HPDE6-E6E7 (cell line): ENCODE measurements around the gene MACROD2.

Source experiments
- DNase-seq: peaks from one replicate; pipeline ENCODE4 v3.0.0; 2011; ENCODE audit warnings: missing footprints; ENCODE audit errors: extremely low spot score

The MACROD2 gene

GRCh38 chr20:14062171-14062570 lies 66.9 kb downstream of the MACROD2 start:
- DNase-seq: no peak

DNA sequence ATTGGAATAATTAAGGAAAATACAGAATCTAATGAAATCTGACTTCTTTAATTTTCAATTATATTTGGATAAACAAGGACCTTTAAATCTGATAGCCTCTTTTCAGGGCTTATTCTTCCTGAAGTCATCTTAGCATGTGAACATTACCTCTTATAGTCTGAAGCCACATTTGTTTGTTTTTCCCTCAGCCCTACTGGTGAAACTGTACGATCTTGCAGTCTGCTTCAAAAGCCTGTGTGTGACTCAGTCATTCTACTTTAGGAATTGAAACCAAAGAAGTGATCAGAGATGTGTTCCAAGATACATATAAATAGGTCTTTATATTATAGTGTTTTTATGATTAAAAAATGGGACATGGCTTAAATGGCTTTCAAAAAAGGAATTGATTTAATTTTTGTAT lies 67.5 kb downstream of the MACROD2 start:
- no peak for DNase-seq

DNA sequence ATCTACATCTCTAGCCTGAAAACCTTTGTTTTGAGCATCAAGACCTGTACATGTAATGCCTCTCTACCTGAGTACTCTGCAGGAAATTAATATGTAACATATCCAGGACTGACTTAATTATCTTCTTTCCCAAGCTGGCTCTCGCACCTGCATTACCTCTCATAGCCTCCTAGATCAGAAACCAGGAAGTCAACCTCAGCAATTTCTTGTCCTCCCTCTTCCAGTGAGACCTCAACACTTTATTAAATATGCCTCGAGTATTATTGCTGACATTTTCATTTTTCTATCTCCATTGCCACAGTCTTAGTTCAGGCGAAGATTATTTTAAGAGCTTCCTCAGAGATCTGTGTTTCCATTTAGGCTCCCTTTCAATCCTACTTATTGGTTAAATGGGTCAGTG lies 69.0 kb downstream of the MACROD2 start:
- no peak for DNase-seq

GRCh38 chr20:14064921-14065320 lies 69.6 kb downstream of the MACROD2 start:
- no peak for DNase-seq

- no peak for DNase-seq
These were observed 70.5 kb downstream of the MACROD2 start for GRCh38 chr20:14065774-14066173.

DNA sequence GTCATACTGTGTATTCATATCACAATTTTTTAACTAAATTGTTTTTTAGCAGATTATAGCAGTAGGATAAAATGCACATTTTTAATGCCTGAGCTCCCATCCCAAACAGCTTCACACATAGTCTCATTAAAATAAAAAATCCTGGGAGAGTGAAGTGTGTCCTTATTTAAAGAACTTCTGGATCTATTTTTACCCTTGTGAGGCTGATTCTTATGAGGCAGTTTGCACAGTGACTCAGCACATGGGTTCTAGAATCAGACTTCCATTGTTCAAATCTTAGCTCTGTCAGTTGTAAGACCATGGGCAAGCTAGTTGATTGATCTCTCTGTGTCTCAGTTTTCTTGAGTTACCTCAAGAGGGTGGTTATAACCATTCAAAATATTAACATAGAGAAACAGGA lies 72.3 kb downstream of the MACROD2 start:
- DNase-seq: no peak

DNA sequence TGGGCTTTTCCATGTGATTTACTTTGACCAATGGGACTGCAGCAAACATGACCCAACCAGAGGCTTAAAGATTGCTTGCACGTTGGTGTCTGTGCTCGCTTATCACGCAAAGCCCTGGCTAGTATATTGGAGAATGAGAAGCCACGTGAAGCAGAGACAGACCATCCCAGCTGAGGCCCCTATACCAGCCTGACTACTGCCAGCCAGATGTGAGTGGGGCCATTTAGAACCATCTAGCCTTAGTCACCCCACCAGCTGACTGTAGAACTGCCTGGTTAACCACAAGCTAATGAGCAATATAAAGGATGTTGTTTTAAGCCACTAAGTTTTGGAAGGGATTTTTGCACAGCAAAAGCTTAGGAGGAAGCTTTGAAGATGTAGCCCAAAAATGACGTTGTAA lies 74.5 kb downstream of the MACROD2 start:
- DNase-seq: no peak

DNA sequence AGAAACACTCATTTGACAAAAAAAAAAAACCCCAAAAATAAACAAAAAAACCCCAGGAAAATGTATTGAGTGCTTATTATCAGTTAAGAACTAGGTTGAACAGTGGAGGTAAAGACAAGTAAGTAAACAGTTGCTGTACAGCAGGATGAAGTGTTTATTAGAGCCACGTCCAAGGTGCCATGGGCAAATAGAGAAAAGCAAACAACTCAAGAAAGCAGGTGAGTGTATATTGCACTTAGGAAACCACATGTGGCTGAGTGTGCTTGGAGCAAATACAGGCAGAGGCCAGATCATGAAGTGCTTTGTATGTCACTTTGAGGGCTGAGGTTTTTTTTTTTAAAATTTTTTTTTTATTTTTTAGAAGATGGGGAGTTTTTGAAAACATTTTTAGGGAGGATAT lies 98.3 kb downstream of the MACROD2 start:
- no peak for DNase-seq

GRCh38 chr20:14098261-14098660 lies 102.9 kb downstream of the MACROD2 start:
- no peak for DNase-seq

DNA sequence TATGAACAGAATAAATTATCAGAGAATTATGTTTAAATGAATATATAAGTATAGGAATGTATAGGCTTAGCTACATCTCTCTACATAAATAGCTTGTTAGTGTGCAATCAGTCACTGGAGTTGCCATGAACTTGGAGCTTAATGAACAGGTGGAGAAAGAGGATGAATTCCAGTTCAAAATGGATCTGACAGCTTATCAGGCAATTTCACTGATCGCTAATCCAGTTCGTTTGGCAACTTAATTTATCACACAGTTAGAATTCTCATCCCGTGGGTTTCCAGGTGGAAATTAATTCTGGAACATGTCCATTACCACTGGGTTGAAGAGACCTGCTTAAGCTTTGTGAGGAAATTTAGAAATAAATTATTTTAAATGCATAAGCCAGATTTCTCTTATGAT lies 118.1 kb downstream of the MACROD2 start:
- DNase-seq: no peak

- no peak for DNase-seq
These were observed 118.9 kb downstream of the MACROD2 start for GRCh38 chr20:14114065-14114704.

DNA sequence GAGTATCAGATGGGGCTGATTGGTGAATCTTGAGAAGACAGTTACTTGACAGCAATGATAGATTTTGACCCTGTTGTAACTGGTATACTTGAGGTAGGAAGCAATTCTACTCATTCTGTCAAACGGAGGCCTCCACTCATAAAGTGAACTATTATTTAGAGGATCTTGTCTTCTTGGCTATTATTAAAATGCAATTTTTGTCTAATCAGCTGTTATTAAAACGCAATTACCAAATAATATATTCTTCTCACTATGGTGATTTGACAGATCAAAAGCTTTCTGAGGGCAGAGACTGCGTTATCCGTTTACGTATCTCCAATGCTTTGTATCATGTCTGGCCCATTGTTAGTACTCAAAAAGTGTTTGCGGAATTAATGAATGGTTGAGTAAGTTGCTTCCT lies 120.7 kb downstream of the MACROD2 start:
- no peak for DNase-seq

DNA sequence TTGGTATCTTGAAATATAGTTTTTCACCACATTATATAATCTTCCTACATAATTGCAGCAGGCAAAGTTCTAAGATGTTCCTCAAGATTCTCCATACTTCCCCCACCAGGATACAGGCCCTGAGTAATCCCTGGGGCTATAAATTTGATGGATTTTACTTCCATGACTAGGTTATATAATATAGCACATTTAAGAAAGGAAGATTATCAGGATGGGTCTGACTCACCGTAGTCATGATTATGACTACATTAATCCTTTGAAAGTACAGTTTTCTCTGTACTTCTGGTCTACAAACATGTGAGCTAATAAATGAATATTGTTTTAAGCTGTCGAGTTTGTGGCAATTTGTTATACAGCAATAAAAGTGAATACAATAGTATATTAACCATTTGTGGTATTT lies 122.5 kb downstream of the MACROD2 start:
- no peak for DNase-seq

- DNase-seq: no peak
These were observed 131.5 kb downstream of the MACROD2 start for GRCh38 chr20:14126856-14127255.

GRCh38 chr20:14127514-14128223 lies 132.4 kb downstream of the MACROD2 start:
- no peak for DNase-seq

- no peak for DNase-seq
These were observed 138.7 kb downstream of the MACROD2 start for GRCh38 chr20:14134004-14134403.

GRCh38 chr20:14142171-14142570 lies 146.9 kb downstream of the MACROD2 start:
- peak; percentile 63 for DNase-seq

- no peak for DNase-seq
These were observed 147.8 kb downstream of the MACROD2 start for GRCh38 chr20:14142964-14143627.

DNA sequence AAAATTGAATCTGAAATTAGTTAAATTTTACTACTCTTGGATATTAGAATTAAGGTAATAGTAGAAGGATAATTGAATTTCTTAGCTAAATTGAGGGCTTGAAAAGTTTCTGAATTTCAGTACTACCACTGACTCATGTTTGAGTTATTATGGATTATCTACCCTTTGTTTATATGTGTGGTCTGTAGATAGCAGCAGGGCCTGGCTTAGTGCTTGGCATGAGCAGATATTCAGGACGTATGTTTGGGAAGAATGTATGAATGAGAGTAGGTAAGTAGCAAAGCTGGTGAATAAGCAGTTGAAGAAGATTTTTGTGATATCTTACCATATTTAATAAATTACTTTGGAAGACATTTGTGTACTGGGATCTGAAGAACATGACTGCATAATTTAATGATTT lies 152.7 kb downstream of the MACROD2 start:
- DNase-seq: no peak

DNA sequence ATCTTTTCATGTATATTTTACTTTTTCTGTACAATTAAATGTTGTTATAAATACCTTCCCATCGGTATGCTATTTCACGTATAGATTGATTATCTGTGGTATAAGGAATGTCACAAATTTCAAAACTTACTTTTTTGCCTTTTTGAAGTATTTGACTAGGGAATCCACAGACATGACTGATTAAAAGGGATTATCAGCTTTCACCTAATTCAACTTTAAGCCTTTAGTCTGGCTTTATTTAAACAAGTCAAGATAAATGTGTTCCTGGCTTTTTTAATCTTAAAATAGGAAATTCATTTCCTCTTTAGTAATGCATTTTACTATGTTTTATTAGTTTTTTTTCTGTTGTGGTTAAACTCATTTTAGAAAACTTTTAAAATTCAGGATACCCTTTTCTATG lies 160.0 kb downstream of the MACROD2 start:
- DNase-seq: no peak

DNA sequence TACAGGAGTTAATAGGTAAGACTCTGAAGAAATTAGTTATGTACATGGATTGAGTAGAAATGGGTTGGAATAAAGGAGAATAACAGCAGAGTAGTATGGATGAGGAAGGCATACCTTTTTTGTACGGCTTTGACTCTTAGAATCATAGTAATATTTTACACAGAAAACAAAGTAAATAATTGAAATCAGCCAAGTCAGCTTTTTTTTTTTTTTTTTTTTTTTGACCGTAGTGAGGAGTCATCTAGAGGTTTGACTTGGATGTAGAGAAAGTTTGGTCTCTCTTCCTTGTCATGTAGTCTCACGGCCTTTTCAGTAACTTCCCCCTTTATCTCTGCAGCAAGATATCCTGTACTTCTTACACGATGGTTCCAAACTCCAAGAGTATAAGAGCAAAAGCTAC lies 183.2 kb downstream of the MACROD2 start:
- no peak for DNase-seq

DNA sequence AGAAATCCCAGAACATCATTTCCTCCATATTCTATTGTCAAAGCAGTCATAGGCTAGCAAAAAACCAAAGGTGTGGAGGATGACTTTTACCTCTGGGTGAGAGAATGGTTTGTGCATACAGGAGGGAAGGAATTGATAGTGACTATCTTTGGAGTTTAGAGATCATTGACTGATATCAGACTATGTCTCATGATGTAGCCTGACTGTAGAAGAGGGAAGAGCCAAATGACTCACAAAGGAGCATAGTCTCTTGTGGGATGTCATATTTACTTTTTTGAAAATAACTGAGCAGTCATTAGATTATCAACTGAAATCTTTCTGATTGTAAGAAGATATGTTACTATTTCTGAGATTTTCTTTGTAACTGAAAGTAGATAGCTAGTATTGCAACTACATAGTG lies 183.6 kb downstream of the MACROD2 start:
- no peak for DNase-seq

DNA sequence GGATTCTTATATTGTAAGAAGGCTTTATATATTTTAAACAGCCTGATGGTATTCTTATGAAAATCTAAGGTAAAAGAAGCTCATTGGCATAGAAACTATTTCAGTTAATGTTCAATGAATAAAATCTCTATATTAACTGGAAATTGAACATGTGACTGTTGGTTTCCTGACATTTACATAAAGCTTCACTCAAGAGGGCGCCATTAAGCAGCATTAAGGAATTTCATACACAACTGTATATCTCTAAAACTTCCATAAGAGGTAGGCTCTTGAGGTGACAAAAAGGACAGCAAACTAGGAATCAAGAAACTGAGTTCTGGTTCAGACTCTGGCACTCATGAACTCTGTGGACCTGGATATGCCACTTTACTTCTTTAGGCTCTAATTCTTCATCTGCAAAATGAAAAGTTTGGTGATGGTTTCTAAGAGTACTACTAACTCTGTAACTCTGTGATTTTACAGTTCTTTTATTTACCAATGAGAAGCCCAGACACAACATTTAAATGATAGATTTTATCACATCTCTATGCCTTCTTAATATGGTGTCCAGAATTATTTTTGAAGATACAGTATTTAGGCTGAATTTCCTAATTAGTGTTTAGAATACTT lies 194.6 kb downstream of the MACROD2 start:
- DNase-seq: peak; percentile 23
